ENCODE measurements around the gene NINJ2. TPM values are rescaled to one million over a fixed set of nuclear protein-coding genes. Genes with fewer than 3 reads are reported as not detected.
A peak's percentile ranks its signal among the peaks of the same experiment; 100 is the strongest.

NINJ2 gene
- total RNA-seq, 1 experiment from 2014 or later, result 0.24 TPM

- Mint-ChIP-seq H3K4me1 (peaks cover 0 to 8% of the 10 kb centered on the region in 2 experiments; a peak in 2 of 4 replicates), H3K36me3 (ENCODE audit: insufficient read depth in 1 of 3, low read depth in 3 of 3) (no peaks in the 10 kb centered on the region), H3K27me3 (ENCODE audit: low read depth) (peaks cover 5% of the 10 kb centered on the region; the same call in 1 of the 2 replicates), H3K9me3 (no peaks in the 10 kb centered on the region), H3K4me3 (no peak overlapping the region), H3K27ac (peak overlapping the region in 1 of 3 experiments; percentile 66; a peak in 1 of 7 replicates)
- H4K8ac ChIP-seq (replicated peaks; ENCODE audit: insufficient read length, low read depth, low read length), result no peak overlapping the region
- no peaks in the 10 kb centered on the region for H3K79me1 ChIP-seq (ENCODE audit: insufficient read depth, low read depth, low read length, poor library complexity, severe bottlenecking)
- H2BK20ac ChIP-seq (ENCODE audit: low read depth, low read length, poor library complexity, severe bottlenecking), result no peak overlapping the region
- no peak for DNase-seq
- H3K4ac ChIP-seq (ENCODE audit: low read depth, low read length), result no peak overlapping the region
- no peak overlapping the region for H4K91ac ChIP-seq (ENCODE audit: insufficient read length, low read depth, low read length)
- WGBS (ENCODE audit: extremely low coverage, insufficient read length, low lambda C conversion rate), result no CpG with 5 or more reads among the region's 5 CpGs
- no peak overlapping the region for H3K18ac ChIP-seq (ENCODE audit: insufficient read length, low read depth, low read length)
- no peaks in the 10 kb centered on the region for H3K23me2 ChIP-seq (ENCODE audit: insufficient read length, low read depth, low read length, poor library complexity, severe bottlenecking)
- no peak overlapping the region for H2BK12ac ChIP-seq (ENCODE audit: insufficient read length, low read depth, low read length)
- no peak overlapping the region for H2BK15ac ChIP-seq (ENCODE audit: low read depth, low read length)
- no peak overlapping the region for H3T11ph ChIP-seq (ENCODE audit: low read length)
- H2BK120ac ChIP-seq (ENCODE audit: low read depth, low read length, poor library complexity, severe bottlenecking), result no peak overlapping the region
- H3K23ac ChIP-seq (ENCODE audit: insufficient read length, low read depth, low read length), result no peak overlapping the region
- no peak overlapping the region for H4K5ac ChIP-seq (ENCODE audit: insufficient read length, low read depth, low read length)
- no peak overlapping the region for H3K14ac ChIP-seq (ENCODE audit: insufficient read depth, low read length)
- H4K20me1 ChIP-seq (ENCODE audit: control insufficient read depth, insufficient read depth, insufficient read length), result no peaks in the 10 kb centered on the region
- no peaks in the 10 kb centered on the region for H3K4me1 ChIP-seq (ENCODE audit: insufficient read depth, low read length)
- no peaks in the 10 kb centered on the region for H3K9me3 ChIP-seq (ENCODE audit: control insufficient read depth, low read depth, low read length)
- no peak overlapping the region for H3K9ac ChIP-seq (ENCODE audit: extremely low read depth, insufficient read length, low read length)
- TF ChIP-seq, protein P1, sequence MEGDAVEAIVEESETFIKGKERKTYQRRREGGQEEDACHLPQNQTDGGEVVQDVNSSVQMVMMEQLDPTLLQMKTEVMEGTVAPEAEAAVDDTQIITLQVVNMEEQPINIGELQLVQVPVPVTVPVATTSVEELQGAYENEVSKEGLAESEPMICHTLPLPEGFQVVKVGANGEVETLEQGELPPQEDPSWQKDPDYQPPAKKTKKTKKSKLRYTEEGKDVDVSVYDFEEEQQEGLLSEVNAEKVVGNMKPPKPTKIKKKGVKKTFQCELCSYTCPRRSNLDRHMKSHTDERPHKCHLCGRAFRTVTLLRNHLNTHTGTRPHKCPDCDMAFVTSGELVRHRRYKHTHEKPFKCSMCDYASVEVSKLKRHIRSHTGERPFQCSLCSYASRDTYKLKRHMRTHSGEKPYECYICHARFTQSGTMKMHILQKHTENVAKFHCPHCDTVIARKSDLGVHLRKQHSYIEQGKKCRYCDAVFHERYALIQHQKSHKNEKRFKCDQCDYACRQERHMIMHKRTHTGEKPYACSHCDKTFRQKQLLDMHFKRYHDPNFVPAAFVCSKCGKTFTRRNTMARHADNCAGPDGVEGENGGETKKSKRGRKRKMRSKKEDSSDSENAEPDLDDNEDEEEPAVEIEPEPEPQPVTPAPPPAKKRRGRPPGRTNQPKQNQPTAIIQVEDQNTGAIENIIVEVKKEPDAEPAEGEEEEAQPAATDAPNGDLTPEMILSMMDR (conservative IDR thresholded peaks at IDR 0.05), result no peak
- H3K79me2 ChIP-seq (ENCODE audit: insufficient read depth, low read length), result no peaks in the 10 kb centered on the region
- no peak overlapping the region for H3K56ac ChIP-seq (ENCODE audit: insufficient read length, low read depth, low read length)
- no peak overlapping the region for H2AK5ac ChIP-seq (ENCODE audit: insufficient read length, low read length)
- H2BK5ac ChIP-seq (ENCODE audit: insufficient read length, low read length), result no peak overlapping the region
- H3K4me2 ChIP-seq (ENCODE audit: insufficient read depth, insufficient read length, low read length), result no peak overlapping the region
- no peaks in the 10 kb centered on the region for H3K27me3 ChIP-seq (ENCODE audit: insufficient read depth, low read length)
- H2AFZ ChIP-seq (ENCODE audit: low read length), result no peak overlapping the region
- H3K27ac ChIP-seq (ENCODE audit: insufficient read length, low read depth, low read length), result no peak overlapping the region
Observed at GRCh38 chr12:659090-659683, 4.1 kb downstream of the NINJ2 start.

All from H9 (cell line).